Suprapubic skin (tissue), 4 donors: ENCODE measurements around the gene NMU.

Experiments used
- CTCF ChIP-seq, 2 donors: fragments of 200-600 bp in 1 of 2; fragments of 450-650 bp in 1 of 2; sonication (generic) in 1 of 2; IDR thresholded peaks; one replicate each; pipeline ENCODE4 v1.5.1; 2016 to 2019; ENCODE audit warnings: antibody characterized with exemption in 2 of 2, mild to moderate bottlenecking in 1 of 2, moderate library complexity in 1 of 2
- EP300 ChIP-seq: sonication (generic); formaldehyde crosslinking; IDR thresholded peaks from one replicate; pipeline ENCODE4 v1.6.1; 2017; ENCODE audit warnings: antibody characterized with exemption
- POLR2A ChIP-seq, 2 donors: fragments of 450-650 bp; IDR thresholded peaks; one replicate each; pipeline ENCODE4 v1.6.1; 2017; ENCODE audit warnings: antibody characterized with exemption in 2 of 2, mild to moderate bottlenecking in 2 of 2, moderate library complexity in 2 of 2
- POLR2AphosphoS5 ChIP-seq, 3 donors: sonication (generic); formaldehyde crosslinking; IDR thresholded peaks; one replicate each; pipeline ENCODE4 v1.6.1; 2017; ENCODE audit warnings: antibody characterized with exemption in 3 of 3

GRCh38 chr4:55612341-55612740, 23.8 kb downstream of the NMU start:
- TF ChIP-seq POLR2A (IDR thresholded peaks at IDR 0.05) (no peak), CTCF (IDR thresholded peaks at IDR 0.05) (no peak), POLR2AphosphoS5 (IDR thresholded peaks at IDR 0.05) (no peak), EP300 (no peak)
